HCT116 (cell line): Measurements from ENCODE around the gene PTPN9.
"Not testable (repeated sequence)": the region's sequence is repeated elsewhere in the genome, so short reads cannot be mapped to it uniquely, and the experiment has no call there.

Source experiments
- EZH2 ChIP-seq: fragments of 200-600 bp; sonication (generic); IDR thresholded peaks from 2 replicates; pipeline ENCODE4 v1.6.1; 2017; ENCODE audit warnings: antibody characterized with exemption, mixed run types
- JUND ChIP-seq: IDR thresholded peaks from 2 replicates; pipeline ENCODE4 v1.6.1; 2012
- POLR2A ChIP-seq: IDR thresholded peaks from 2 replicates; pipeline ENCODE4 v1.7.0; 2011; ENCODE audit warnings: borderline replicate concordance; ENCODE audit not compliant: insufficient read depth, insufficient read length; ENCODE audit errors: extremely low read depth
- POLR2AphosphoS5 ChIP-seq: IDR thresholded peaks from 2 replicates; pipeline ENCODE4 v1.6.1; 2011; ENCODE audit warnings: mild to moderate bottlenecking, low read depth, low read length, moderate library complexity
- RAD21 ChIP-seq: IDR thresholded peaks from 2 replicates; pipeline ENCODE4 v1.6.1; 2012; ENCODE audit warnings: low read depth, mild to moderate bottlenecking
- SP1 ChIP-seq: IDR thresholded peaks from 2 replicates; pipeline ENCODE4 v1.6.1; 2012; ENCODE audit warnings: low read depth
- SRF ChIP-seq: IDR thresholded peaks from 2 replicates; pipeline ENCODE4 v1.6.1; 2012; ENCODE audit warnings: low read depth
- YY1 ChIP-seq: IDR thresholded peaks from 2 replicates; pipeline ENCODE4 v1.6.1; 2011; ENCODE audit warnings: low read length, low read depth, moderate library complexity, mild to moderate bottlenecking; ENCODE audit not compliant: insufficient replicate concordance; ENCODE audit errors: extremely low read depth
- ZNF274 ChIP-seq: fragments of 200-500 bp; sonication (Bioruptor generic); IDR thresholded peaks from 2 replicates; pipeline ENCODE4 v1.6.1; 2014; ENCODE audit warnings: mild to moderate bottlenecking, low read depth, low read length, inconsistent platforms
- TF ChIP-seq, protein P1 (sequence below), 3 experiments: fragments of 200-600 bp in 1 of 3; sonication (generic) in 1 of 3; IDR thresholded peaks in 2 of 3; conservative IDR thresholded peaks in 1 of 3; 2 replicates each; pipeline ENCODE4 v1.5.1; 2012 to 2017; ENCODE audit warnings: low read depth in 2 of 3, low read length in 2 of 3, antibody characterized with exemption in 1 of 3, borderline replicate concordance in 1 of 3, control low read depth in 1 of 3, mild to moderate bottlenecking in 1 of 3, mixed read lengths in 1 of 3, mixed run types in 1 of 3, moderate library complexity in 1 of 3; ENCODE audit not compliant: insufficient read depth in 1 of 3
- TF ChIP-seq, protein P2 (sequence below): IDR thresholded peaks from 2 replicates; pipeline ENCODE4 v1.6.1; 2012

DNA sequence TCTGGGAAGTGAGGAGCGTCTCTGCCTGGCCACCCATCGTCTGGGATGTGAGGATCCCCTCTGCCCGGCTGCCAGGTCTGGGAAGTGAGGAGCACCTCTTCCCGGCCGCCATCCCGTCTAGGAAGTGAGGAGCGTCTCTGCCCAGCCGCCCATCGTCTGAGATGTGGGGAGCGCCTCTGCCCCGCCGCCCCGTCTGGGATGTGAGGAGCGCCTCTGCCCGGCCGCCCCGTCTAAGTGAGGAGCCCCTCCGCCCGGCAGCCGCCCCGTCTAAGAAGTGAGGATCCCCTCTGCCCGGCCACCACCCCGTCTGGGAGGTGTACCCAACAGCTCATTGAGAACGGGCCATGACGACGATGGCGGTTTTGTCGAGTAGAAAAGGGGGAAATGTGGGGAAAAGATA is 20.2 kb downstream of the PTPN9 start:
- TF ChIP-seq, protein P1, sequence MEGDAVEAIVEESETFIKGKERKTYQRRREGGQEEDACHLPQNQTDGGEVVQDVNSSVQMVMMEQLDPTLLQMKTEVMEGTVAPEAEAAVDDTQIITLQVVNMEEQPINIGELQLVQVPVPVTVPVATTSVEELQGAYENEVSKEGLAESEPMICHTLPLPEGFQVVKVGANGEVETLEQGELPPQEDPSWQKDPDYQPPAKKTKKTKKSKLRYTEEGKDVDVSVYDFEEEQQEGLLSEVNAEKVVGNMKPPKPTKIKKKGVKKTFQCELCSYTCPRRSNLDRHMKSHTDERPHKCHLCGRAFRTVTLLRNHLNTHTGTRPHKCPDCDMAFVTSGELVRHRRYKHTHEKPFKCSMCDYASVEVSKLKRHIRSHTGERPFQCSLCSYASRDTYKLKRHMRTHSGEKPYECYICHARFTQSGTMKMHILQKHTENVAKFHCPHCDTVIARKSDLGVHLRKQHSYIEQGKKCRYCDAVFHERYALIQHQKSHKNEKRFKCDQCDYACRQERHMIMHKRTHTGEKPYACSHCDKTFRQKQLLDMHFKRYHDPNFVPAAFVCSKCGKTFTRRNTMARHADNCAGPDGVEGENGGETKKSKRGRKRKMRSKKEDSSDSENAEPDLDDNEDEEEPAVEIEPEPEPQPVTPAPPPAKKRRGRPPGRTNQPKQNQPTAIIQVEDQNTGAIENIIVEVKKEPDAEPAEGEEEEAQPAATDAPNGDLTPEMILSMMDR (IDR thresholded peaks at IDR 0.05 in 2 of 3, conservative IDR thresholded peaks at IDR 0.05 in 1 of 3; ENCODE audit: borderline replicate concordance in 1 of 3, insufficient read depth in 1 of 3, low read depth in 2 of 3, low read length in 2 of 3), result not testable (repeated sequence)
- not testable (repeated sequence) for TF ChIP-seq EZH2, SRF, POLR2A, SP1, YY1, ZNF274, POLR2AphosphoS5, RAD21, JUND
- TF ChIP-seq, protein P2, sequence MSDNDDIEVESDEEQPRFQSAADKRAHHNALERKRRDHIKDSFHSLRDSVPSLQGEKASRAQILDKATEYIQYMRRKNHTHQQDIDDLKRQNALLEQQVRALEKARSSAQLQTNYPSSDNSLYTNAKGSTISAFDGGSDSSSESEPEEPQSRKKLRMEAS, result not testable (repeated sequence)
